TTC549 (cell line): ENCODE results near the gene RBPJL.
"Not testable (repeated sequence)": the region's sequence is repeated elsewhere in the genome, so short reads cannot be mapped to it uniquely, and the experiment has no call there.

ENCODE experiments used
- FAIRE-seq: peaks from 2 replicates; lab custom pipeline; 2012; peaks lifted over from hg19 to GRCh38; lab: Jason Lieb, UNC

RBPJL gene

GRCh38 chr20:45342855-45343531 is 36.4 kb downstream of the RBPJL start:
- no peak for FAIRE-seq

GRCh38 chr20:45343532-45344167 is 37.0 kb downstream of the RBPJL start:
- no peak for FAIRE-seq

DNA sequence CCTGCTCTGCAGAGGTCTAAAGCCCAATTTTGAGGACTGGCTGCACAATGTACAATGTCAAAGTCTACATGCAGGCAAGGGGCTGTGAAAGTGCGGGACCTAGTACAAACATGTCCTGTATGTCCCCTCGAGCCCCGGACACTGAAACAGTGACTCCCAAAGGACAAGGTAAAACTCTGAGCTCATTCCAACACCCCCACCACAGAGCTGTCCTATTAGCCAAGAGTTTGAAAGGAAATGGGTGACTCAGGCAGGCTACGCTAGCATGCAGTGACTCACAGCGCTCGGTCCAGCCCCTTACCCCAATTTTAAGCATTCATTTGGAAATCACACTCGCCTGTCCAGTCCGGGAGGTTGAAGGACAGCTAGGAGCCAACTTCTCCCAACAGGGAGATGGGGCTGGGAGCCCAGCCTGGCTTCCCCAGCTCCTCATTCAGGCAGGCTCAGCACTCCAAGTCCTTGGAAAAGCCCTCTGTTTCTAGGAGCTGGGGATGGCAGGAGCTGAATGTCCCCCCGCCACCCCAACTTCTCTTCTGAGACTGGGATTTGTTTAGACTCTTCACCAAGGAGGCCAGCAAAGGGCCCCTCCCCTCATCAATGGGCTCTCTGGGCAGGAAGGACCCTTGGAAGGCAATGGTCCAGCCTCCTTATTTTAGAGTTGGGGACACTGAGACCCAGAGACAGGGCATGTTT is 37.7 kb downstream of the RBPJL start:
- no peak for FAIRE-seq

DNA sequence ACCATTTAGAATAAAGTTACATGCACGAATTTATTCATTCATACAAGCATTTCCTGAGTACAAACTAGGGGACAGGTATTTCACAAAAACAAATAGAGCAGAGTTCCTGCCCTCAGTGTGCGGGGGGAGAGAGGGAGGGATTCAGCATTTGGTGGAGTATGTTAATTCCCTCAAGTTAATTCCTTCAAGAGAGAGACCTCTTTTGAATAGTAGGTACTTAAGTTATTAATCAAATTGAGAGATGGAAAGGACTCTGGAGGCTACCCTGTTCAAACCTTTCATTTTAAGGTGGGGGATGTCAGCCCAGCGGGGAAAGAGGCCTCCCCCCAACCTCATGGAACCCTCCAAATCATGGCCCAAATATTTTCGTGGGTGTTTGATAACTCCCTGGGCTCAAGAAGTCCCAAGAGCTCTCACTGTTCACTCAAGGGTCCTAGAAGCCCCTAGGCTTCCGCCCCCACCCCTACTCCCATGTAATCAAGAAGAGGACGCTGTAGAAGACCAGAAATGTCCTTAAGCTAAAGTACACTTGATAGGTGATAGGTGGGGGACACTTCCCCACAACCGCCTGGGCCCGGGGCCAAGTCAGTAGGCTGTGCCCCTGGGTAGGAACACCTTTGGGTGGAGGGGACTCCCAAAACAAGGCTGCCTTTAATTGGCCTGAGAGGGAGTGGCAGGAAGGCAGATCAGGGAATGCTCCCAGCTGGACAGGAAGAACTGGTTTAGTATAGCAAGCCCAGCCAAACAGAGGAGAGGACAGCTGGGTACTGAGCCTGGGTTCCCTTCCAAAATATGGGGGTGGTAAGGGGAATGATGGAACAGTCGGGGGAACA is 38.7 kb downstream of the RBPJL start:
- no peak for FAIRE-seq

- no peak for FAIRE-seq
Observed at GRCh38 chr20:45346291-45346718, 39.7 kb downstream of the RBPJL start.

- no peak for FAIRE-seq
Observed at GRCh38 chr20:45346851-45347250, 40.2 kb downstream of the RBPJL start.

DNA sequence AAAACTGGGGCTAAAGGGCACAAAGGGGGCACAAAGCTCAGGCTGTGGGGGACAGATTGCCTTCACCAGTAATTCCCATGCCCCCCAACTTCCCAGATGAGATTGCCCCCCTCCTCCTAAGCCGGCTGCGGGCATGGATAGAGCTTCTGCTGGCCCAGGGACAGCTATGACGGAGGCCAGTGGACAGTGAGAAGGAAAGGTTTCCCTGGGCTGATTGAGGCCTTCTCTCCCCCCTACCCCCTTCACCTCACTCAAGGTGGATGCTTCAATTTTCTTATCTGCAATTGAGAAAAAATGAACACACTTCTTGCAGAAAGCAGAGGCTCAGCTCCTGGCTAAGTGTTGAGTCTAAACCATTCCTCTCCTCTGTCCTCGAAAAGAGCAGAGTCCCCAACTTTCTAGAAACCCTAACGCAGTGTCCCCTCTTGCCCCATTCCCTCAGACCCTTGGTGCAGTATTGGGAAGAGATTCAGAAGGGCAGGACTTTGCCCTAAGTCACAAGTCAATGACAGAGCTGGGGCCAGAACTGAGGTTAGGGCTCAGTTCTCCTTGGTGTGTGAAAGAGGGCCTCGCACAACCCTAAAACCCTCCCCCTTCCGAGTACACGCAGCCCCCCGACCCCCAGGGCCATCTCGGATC is 40.8 kb downstream of the RBPJL start:
- no peak for FAIRE-seq

GRCh38 chr20:45347936-45348778 is 41.5 kb downstream of the RBPJL start, which contains the start of gene SDC4:
Gene SDC4 (minus strand): TSS chr20:45348424. CDS start chr20:45348384, 40 bp downstream.
- no peak for FAIRE-seq

- no peak for FAIRE-seq
Observed at GRCh38 chr20:45350217-45350616, 43.6 kb downstream of the RBPJL start.

GRCh38 chr20:45350795-45351194 is 44.2 kb downstream of the RBPJL start:
- FAIRE-seq = not testable (repeated sequence)

DNA sequence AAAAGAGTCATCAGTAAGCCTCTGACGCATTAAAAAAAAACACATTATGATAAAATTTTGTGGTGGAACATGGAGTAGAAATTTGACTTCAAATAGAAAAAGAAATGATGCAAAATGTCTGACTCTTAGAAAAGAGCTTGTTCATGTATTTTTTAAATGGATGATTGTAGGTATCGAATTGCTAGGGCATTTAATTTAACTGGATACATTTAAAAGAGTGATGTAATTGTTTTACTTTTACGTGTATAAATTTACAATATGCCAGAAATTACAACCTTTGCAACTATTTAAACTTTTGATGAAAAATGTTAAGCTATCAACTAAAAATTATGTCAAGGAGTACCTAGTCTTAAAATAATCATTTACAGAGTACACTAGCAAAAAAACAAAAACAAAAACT is 46.1 kb downstream of the RBPJL start:
- FAIRE-seq = no peak

DNA sequence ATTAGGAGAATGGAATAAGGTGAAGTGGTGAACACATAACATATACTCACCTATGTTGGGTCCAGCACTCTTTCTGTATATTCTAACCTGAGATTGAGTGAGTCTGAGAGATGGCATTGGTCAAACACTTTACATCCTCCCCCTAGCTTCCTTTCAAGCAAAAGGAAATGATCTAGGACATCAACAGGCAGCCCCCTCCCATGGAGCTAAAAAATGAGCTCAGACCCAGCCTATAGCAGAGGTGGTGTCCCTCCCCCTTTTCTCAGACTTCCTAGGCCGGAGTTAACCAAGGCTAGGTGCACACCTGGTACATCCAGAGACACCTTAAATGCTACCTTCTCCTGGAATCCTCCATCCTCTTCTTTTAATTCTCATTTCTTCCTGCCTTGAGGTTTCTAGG is 47.1 kb downstream of the RBPJL start:
- FAIRE-seq = no peak

DNA sequence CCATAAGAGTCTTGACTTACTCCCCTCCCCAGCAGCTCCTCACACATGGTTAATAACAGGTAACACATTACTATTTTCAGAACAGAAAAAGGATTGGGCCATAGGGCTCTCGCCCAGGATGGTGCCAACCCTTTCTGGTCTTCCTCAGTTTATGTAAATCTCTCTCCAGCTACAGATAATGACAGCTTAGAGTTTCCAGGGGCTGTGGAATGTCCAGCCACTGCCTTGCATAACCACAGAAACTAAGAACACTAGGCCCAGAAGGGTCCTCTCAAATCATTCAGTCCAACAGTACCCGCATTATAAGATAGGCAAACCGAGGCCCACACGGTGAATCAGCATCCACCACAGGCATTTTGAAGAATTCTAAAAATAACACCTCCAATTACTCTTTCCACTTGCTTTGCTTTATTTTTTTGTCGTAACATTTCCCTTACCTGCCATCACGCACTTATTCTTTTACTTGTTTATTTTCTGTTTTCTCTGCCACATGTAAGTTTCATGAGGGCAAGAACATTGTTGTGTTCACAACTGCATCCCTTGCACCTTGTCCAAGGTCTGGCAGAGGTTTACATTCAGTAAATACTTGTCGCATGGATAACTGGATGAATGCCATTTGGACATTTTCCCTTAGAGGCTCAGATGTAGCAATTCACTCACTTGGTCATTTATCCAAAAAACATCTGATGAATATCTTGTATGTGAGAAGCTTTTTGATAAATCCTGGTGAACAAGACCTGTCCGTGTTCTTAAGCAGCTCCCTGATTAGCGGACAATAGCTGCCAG is 48.0 kb downstream of the RBPJL start:
- no peak for FAIRE-seq

DNA sequence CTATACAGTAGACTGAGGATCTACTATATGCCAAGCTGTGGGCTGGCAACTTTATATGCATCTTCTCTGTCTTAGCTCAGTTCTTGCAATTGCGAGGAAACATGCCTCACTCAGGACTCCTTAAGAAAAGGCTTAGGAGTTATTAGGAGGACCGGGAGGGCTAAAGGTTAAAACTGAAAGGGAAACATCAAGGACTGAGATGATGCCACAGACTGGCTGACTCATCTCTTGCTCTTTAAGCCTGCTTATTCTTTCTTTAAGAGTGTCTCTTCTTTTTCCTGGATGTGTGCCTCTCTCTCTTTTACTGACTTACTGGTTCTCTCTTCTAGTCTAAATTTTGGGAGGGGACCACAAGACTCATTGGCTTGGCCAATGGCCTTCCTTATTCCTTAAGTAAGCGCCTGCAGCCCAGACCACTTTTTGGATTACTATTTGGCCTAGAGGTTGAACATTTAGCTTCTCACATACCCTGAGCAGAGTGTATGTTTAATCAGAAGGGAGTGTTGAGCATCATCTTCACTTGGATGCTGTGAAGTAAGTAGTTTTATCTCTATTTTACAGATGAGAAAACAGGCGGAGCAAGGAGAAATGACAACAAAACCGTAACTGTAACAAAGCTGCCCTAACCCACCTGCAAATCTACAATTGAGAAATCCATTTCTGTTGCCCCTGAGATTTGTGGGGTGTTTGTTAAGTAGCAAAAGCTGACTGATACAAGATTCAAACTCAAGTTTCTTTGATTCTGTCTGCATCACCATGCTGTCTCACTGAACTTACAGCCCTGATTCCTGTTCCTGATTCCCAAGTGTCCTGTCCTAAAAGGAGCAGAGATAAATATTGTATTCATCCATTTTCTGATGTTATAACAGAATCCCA is 48.8 kb downstream of the RBPJL start:
- no peak for FAIRE-seq

DNA sequence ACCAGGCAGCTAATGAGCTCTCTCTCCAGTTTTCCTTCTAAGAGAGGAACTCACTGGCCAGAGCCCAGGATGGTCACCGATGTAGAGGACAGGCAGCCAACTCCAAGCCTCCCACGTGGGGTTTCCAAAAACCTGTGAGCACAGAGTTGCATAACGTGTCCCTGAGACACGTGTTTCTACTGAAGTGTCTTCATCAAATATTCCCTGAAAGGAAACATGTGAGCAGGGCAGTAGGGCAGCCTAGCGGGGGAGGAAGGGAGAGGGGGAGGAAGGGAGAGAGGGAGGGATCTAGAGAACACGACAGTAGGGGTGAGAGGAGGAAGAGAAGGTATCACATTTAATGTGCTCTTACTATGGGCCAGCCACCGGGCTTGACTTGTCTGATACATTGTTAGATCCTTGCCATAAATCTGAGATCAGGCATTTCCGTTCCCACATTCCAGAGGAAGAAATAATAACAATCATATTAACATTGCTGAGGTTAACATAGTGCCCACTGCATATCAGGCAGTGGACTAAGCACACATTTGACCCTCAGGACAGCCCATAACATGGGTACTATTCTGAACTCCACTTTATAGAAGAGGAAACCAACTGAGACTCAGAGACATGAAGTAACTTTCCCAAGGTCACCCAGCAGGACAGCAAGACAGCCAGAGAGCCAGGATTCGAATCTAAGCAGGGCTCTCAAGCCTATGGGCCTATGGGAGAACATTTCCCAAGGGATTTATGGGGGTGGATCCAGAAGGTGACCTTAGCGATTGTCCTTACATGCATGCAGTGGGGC is 51.8 kb downstream of the RBPJL start:
- no peak for FAIRE-seq

DNA sequence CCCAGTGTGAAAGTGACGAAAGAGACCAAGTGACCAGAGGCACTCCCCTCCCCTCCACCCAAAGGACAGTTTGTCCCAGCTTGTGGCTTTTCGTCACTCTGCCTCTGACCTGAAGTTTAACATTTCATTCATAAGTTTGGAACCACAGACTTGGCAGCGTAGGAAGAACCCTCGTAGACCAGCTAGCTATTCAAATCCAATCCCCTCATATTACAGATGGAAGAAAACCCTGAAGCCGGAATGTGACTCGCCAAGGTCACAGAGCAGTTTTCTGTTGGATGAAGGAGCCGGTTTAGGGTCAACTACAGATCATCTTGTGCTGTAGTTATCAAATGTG is 52.4 kb downstream of the RBPJL start:
- FAIRE-seq = no peak

- FAIRE-seq = no peak
Observed at GRCh38 chr20:45359406-45360148, 52.9 kb downstream of the RBPJL start.

DNA sequence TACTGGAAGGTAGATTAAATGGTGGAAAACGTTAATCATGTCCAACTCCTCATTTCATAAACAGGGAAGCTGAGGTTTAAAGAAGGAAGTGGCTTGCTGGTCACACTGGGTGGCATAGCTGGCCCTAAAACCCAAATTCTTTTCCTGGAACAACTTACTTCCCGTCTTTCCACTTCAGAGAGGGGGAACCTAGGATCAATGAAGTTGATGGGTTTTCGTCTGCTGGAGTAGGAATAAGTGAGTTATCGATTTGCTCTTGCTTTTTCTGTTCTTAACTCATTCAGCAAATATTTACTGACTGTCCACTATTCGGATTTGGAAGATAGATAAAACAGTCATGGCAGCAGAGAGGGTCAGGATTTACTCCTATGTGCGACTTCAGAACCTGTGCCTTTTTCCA is 55.2 kb downstream of the RBPJL start:
- no peak for FAIRE-seq
